Measurements from ENCODE around the gene MAP3K12. TPM values are rescaled to one million over a fixed set of nuclear protein-coding genes. Genes with fewer than 3 reads are reported as not detected.
"Not testable (repeated sequence)": the region's sequence is repeated elsewhere in the genome, so short reads cannot be mapped to it uniquely, and the experiment has no call there.

Gene MAP3K12, protein sequence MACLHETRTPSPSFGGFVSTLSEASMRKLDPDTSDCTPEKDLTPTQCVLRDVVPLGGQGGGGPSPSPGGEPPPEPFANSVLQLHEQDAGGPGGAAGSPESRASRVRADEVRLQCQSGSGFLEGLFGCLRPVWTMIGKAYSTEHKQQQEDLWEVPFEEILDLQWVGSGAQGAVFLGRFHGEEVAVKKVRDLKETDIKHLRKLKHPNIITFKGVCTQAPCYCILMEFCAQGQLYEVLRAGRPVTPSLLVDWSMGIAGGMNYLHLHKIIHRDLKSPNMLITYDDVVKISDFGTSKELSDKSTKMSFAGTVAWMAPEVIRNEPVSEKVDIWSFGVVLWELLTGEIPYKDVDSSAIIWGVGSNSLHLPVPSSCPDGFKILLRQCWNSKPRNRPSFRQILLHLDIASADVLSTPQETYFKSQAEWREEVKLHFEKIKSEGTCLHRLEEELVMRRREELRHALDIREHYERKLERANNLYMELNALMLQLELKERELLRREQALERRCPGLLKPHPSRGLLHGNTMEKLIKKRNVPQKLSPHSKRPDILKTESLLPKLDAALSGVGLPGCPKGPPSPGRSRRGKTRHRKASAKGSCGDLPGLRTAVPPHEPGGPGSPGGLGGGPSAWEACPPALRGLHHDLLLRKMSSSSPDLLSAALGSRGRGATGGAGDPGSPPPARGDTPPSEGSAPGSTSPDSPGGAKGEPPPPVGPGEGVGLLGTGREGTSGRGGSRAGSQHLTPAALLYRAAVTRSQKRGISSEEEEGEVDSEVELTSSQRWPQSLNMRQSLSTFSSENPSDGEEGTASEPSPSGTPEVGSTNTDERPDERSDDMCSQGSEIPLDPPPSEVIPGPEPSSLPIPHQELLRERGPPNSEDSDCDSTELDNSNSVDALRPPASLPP
- total RNA-seq, result 10 to 100 TPM; 26.0 to 26.1 TPM

- Mint-ChIP-seq H3K4me3 (peak within 1 kb of the TSS; percentile 89), H3K9me3 (no peaks in the 10 kb centered on the region), H3K27me3 (no peaks in the 10 kb centered on the region), H3K27ac (peak within 1 kb of the TSS; percentile 98), H3K4me1 (peaks cover 43% of the 10 kb centered on the region), H3K36me3 (ENCODE audit: low read depth) (no peaks in the 10 kb centered on the region)
- peak; percentile 70 for DNase-seq
- POLR2A ChIA-PET, result interaction anchor here (0.6 kb wide), 3 partner anchors 47 to 1675 kb away, joined by 3 to 5 read pairs (median 3); partner anchors contain the start of gene ATP5MC2
- CTCF ChIA-PET, result interaction anchor here (0.6 to 2.7 kb wide), 10 partner anchors 10 to 508 kb away, joined by 3 to 22 read pairs (median 4); partner anchors contain the start of gene AAAS
These were observed at the start of gene MAP3K12 for GRCh38 chr12:53499266-53500141. Gene MAP3K12 (minus strand): TSS chr12:53499458. CDS start chr12:53487391, 12,067 bp downstream.

GRCh38 chr12:53548354-53548753 lies 49.1 kb upstream of the MAP3K12 start:
- DNase-seq, H3K27ac Mint-ChIP-seq, H3K4me3 Mint-ChIP-seq, H3K9me3 Mint-ChIP-seq, H3K27me3 Mint-ChIP-seq: not testable (repeated sequence)
- peaks cover 21% of the 10 kb centered on the region for H3K4me1 Mint-ChIP-seq
- ChIA-PET CTCF (interaction anchor here (0.6 to 1.1 kb wide), 5 partner anchors 8 to 129 kb away, joined by 3 to 4 read pairs (median 3); partner anchors contain the start of gene ATP5MC2), POLR2A (interaction anchor here (0.6 kb wide), 1 partner anchor 496 kb away, joined by 4 read pairs; no protein-coding TSS in a partner anchor)
- H3K36me3 Mint-ChIP-seq (ENCODE audit: low read depth), result peaks cover 21% of the 10 kb centered on the region

DNA sequence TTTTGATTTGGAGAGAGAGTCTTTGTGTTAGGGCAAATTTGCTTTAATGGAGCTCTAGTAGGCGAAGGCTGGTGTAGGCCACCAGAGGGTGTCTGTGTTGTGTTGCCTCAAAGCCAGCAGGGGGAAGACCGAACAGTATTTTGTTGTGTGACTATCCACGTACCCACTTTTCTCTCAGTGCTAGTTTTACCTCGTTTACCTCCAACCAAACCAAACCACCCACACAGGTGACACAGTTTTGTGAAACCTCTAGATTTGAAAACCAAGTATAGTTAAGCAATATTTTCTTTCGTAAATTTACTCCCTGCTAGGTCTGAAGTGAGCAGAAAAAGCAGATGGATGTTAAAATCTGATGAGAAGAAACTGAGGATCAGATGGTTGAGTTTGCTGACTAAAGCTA lies 44.3 kb upstream of the MAP3K12 start:
- peaks cover 18% of the 10 kb centered on the region for H3K36me3 Mint-ChIP-seq (ENCODE audit: low read depth)
- CTCF ChIA-PET, result interaction anchor here (0.6 to 3.3 kb wide), 14 partner anchors 8 to 203 kb away, joined by 3 to 24 read pairs (median 4); partner anchors contain the start of gene ATP5MC2

DNA sequence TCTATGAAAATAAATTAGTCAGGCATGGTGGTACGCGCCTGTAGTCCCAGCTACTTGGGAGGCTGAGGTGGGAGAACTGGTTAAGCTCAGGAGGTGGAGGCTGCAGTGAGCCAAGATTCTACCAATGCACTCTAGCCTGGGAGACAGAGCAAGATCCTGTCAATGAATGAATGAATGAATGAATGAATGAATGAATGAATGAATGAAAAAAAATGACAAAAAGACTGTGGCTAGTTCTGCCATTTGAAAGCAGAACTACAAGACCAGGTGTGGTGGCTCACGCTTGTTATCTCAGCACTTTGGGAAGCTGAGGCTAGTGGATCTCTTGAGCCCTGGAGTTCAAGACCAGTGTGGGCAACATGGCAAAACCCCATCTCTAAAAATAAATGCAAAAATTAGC lies 40.3 kb upstream of the MAP3K12 start:
- ChIA-PET CTCF (interaction anchor here (0.5 to 1.6 kb wide), 5 partner anchors 9 to 155 kb away, joined by 3 to 5 read pairs (median 3); no protein-coding TSS in a partner anchor), POLR2A (no interaction called here)
- H3K27ac Mint-ChIP-seq, result no peak overlapping the region
- no peaks in the 10 kb centered on the region for H3K9me3 Mint-ChIP-seq
- H3K36me3 Mint-ChIP-seq (ENCODE audit: low read depth), result peaks cover 23% of the 10 kb centered on the region
- no peaks in the 10 kb centered on the region for H3K27me3 Mint-ChIP-seq
- no peak for DNase-seq
- peaks cover 10% of the 10 kb centered on the region for H3K4me1 Mint-ChIP-seq
- H3K4me3 Mint-ChIP-seq, result no peak overlapping the region

More for the DNA sequence above, 44.3 kb upstream of the MAP3K12 start:
- no peaks in the 10 kb centered on the region for H3K9me3 Mint-ChIP-seq
- DNase-seq, result peak; percentile 68
- H3K27me3 Mint-ChIP-seq, result no peaks in the 10 kb centered on the region
- POLR2A ChIA-PET, result interaction anchor here (1.7 kb wide), 1 partner anchor 132 kb away, joined by 9 read pairs; the partner anchor contains the start of gene ATP5MC2
- no peak overlapping the region for H3K4me3 Mint-ChIP-seq
- peak overlapping the region; percentile 70 for H3K27ac Mint-ChIP-seq
- H3K4me1 Mint-ChIP-seq, result peaks cover 14% of the 10 kb centered on the region

DNA sequence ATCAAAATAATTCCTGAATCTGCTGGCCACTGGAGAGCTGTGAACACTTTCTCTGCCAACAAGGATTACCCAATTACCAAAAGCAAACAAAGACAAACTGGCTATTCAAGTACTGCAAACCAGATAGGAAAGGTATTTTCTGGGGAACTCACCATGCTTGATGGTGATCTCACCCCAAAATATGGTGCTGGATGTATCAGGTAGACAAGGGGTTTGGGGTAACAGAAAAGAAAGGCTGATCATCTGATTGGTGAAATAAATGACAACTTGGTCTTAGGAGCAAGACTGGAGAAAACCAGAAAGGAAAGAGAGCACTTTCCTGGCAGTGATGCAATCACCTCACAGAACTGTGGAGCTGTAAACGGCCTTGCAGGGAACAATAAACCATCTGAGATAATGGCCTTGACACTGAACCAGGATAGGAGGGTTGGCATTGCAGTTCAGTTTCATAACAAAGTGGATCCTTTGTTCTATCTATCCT lies 39.0 kb upstream of the MAP3K12 start:
- POLR2A ChIA-PET, result interaction anchor here (0.7 kb wide), 1 partner anchor 177 kb away, joined by 3 read pairs; no protein-coding TSS in a partner anchor
- Mint-ChIP-seq H3K9me3 (no peaks in the 10 kb centered on the region), H3K4me3 (no peak overlapping the region), H3K36me3 (ENCODE audit: low read depth) (peaks cover 29% of the 10 kb centered on the region), H3K4me1 (peaks cover under 1% of the 10 kb centered on the region), H3K27ac (no peak overlapping the region), H3K27me3 (no peaks in the 10 kb centered on the region)
- no peak for DNase-seq
- CTCF ChIA-PET, result interaction anchor here (1.6 kb wide), 1 partner anchor 139 kb away, joined by 5 read pairs; no protein-coding TSS in a partner anchor

GRCh38 chr12:53536962-53537361 lies 37.7 kb upstream of the MAP3K12 start:
- Mint-ChIP-seq H3K9me3 (no peaks in the 10 kb centered on the region), H3K27ac (no peak overlapping the region), H3K4me3 (no peak overlapping the region), H3K4me1 (no peaks in the 10 kb centered on the region), H3K36me3 (ENCODE audit: low read depth) (peaks cover 37% of the 10 kb centered on the region), H3K27me3 (no peaks in the 10 kb centered on the region)
- POLR2A ChIA-PET, result no interaction called here
- DNase-seq, result no peak
- CTCF ChIA-PET, result interaction anchor here (0.6 to 0.9 kb wide), 2 partner anchors 99 to 190 kb away, joined by 3 to 4 read pairs; no protein-coding TSS in a partner anchor

DNA sequence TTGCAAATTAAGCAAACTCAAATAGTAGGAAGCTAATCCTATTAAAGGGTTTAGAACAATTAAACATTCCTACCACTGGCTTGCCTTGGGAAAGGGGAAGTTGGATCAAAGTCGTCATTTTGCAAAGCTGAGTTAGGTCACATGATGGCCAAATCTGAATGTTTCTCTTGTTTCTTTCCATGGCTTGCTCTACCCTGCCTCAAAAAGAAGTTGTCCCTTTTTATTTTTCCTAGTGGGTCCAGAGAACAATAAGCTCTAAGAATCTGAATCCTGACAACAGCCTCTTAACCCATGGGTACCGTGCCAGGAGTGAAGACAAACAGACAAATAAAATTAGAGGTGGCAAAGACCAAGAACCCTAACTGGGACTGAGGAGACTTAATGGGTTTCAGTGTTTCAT lies 34.2 kb upstream of the MAP3K12 start:
- ChIA-PET CTCF (interaction anchor here (0.7 to 1.6 kb wide), 5 partner anchors 10 to 336 kb away, joined by 3 to 4 read pairs (median 3); no protein-coding TSS in a partner anchor), POLR2A (no interaction called here)
- H3K36me3 Mint-ChIP-seq (ENCODE audit: low read depth), result peaks cover 40% of the 10 kb centered on the region
- no peak overlapping the region for H3K27ac Mint-ChIP-seq
- H3K27me3 Mint-ChIP-seq, result no peaks in the 10 kb centered on the region
- no peak overlapping the region for H3K4me3 Mint-ChIP-seq
- DNase-seq, result no peak
- H3K4me1 Mint-ChIP-seq, result no peaks in the 10 kb centered on the region
- H3K9me3 Mint-ChIP-seq, result no peaks in the 10 kb centered on the region

DNA sequence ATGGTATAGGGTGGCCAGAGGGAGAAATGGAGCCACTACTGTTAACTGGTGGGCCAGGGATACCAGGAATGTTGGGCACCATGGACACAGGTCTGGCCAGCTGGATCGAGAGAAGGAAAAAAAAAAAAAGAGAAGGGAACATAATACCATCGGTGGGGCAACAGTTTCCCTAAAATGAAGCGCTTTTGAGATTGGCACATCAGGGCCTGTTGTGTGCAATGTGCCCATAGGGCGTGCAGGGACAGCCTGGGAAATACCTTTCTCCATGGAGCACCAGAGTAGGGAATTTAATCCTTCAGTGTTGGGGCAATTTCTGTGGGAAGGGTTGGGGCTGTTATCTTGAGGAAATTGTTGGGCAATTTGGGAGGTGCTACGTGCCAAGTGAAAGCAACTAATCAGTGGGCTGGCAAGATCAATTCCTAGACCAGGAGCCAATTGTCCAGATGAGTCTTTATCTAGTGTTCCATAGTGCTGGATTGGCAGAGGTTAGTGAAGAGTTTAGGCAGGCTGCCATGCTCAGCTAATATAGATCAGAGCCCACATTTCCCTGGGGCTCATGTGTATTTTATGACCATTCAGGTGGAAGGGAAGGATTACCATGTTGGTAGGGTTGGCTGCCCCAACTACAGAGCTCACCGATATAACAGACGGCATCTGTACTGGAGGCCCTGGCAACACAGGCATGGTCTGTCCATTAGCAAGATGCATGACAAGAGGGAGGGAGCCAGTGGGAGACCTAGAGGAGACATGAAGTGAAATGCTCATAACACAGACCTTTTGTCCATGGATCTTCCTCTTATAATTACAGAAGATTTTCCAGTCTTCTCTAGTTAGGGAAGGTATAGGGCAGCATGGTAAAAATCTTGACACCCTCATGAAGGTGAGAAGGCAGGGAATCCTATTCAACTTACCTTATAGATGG lies 33.5 kb upstream of the MAP3K12 start:
- H3K27ac Mint-ChIP-seq, result no peak overlapping the region
- POLR2A ChIA-PET, result no interaction called here
- H3K4me3 Mint-ChIP-seq, result no peak overlapping the region
- H3K36me3 Mint-ChIP-seq (ENCODE audit: low read depth), result peaks cover 40% of the 10 kb centered on the region
- no peaks in the 10 kb centered on the region for H3K4me1 Mint-ChIP-seq
- no peak for DNase-seq
- no peaks in the 10 kb centered on the region for H3K27me3 Mint-ChIP-seq
- CTCF ChIA-PET, result interaction anchor here (0.7 to 1.6 kb wide), 7 partner anchors 10 to 335 kb away, joined by 3 to 4 read pairs (median 3); partner anchors contain the start of gene MAP3K12
- H3K9me3 Mint-ChIP-seq, result no peaks in the 10 kb centered on the region

DNA sequence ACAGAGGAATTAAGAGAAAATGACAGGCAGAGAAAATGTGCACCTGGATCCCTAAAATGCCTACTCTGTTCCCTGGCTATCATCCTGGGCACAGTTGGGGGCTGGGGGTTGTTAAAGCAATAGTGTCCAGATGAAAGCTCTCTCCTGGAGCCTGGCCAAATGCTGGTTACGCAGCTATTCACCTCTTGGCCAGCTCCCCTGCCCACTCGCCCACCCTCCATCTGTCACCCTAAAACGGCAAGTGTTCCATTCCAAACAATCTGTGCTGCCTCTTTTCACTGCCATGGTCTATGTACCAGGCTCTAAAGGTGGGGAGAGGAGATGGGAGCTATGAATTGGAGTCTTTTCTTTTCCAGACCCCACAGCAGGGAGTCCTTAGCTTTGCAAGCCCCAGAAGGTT lies 32.8 kb upstream of the MAP3K12 start:
- no peak overlapping the region for H3K27ac Mint-ChIP-seq
- ChIA-PET POLR2A (no interaction called here), CTCF (interaction anchor here (0.7 to 1.6 kb wide), 4 partner anchors 9 to 334 kb away, joined by 3 to 5 read pairs (median 4); partner anchors contain the start of gene MAP3K12)
- peaks cover 36% of the 10 kb centered on the region for H3K36me3 Mint-ChIP-seq (ENCODE audit: low read depth)
- H3K9me3 Mint-ChIP-seq, result no peaks in the 10 kb centered on the region
- H3K4me3 Mint-ChIP-seq, result no peak overlapping the region
- no peak for DNase-seq
- no peaks in the 10 kb centered on the region for H3K27me3 Mint-ChIP-seq
- H3K4me1 Mint-ChIP-seq, result no peaks in the 10 kb centered on the region

GRCh38 chr12:53530920-53531319 lies 31.7 kb upstream of the MAP3K12 start:
- Mint-ChIP-seq H3K27ac (no peak overlapping the region), H3K9me3 (no peaks in the 10 kb centered on the region), H3K4me3 (no peak overlapping the region), H3K27me3 (no peaks in the 10 kb centered on the region), H3K4me1 (no peaks in the 10 kb centered on the region), H3K36me3 (ENCODE audit: low read depth) (peaks cover 38% of the 10 kb centered on the region)
- CTCF ChIA-PET, result interaction anchor here (0.7 to 1.4 kb wide), 2 partner anchors 22 to 574 kb away, joined by 3 to 5 read pairs; no protein-coding TSS in a partner anchor
- POLR2A ChIA-PET, result no interaction called here
- no peak for DNase-seq

- Mint-ChIP-seq H3K36me3 (ENCODE audit: low read depth) (peaks cover 36% of the 10 kb centered on the region), H3K9me3 (no peaks in the 10 kb centered on the region), H3K4me1 (no peaks in the 10 kb centered on the region), H3K4me3 (no peak overlapping the region), H3K27me3 (no peaks in the 10 kb centered on the region), H3K27ac (no peak overlapping the region)
- DNase-seq, result no peak
- POLR2A ChIA-PET, result no interaction called here
- CTCF ChIA-PET, result interaction anchor here (0.9 to 1.4 kb wide), 2 partner anchors 10 to 22 kb away, joined by 3 read pairs; no protein-coding TSS in a partner anchor
These were observed 30.8 kb upstream of the MAP3K12 start for GRCh38 chr12:53530061-53530460.

Data from activated CD4-positive, alpha-beta T cell treated with anti-CD3 and anti-CD28 coated beads, Interleukin-2, amount 10 ng/mL, durations not matched to agents 7 days and 5 days (primary cell).